ENCODE measurements around the gene LAMA4.

- no peak for TF ChIP-seq YY1 (IDR thresholded peaks at IDR 0.05; ENCODE audit: insufficient read depth, insufficient read length)
- no peak for TF ChIP-seq ZNF274 (IDR thresholded peaks at IDR 0.05; ENCODE audit: low read depth, low read length)
- no peak for TF ChIP-seq SUZ12 (IDR thresholded peaks at IDR 0.05; ENCODE audit: extremely low read depth, insufficient read depth, insufficient read length)
Measured at GRCh38 chr6:112298021-112298745, 43.8 kb upstream of the LAMA4 start.

Data from NT2/D1 (cell line).